ENCODE results near the gene PAX2. TPM values are rescaled to one million over a fixed set of nuclear protein-coding genes. Genes with fewer than 3 reads are reported as not detected.
"Not testable (repeated sequence)": the region's sequence is repeated elsewhere in the genome, so short reads cannot be mapped to it uniquely, and the experiment has no call there.

PAX2 gene
- polyA plus RNA-seq: under 1 TPM in 1 of 4 donors, not detected in 3; 0.09 TPM
- long read RNA-seq, donor 1: 0 reads
- long read RNA-seq, donor 2: 0 reads
- long read RNA-seq, donor 3: 0 reads
- long read RNA-seq, donor 4: 0 reads
- long read RNA-seq, donor 5: 0 reads
- long read RNA-seq, donor 6: 0 reads
- long read RNA-seq, donor 7: 0 reads
- long read RNA-seq, donor 8: 0 reads
- long read RNA-seq, donor 9: 0 reads
- long read RNA-seq, donor 10: 0 reads

DNA sequence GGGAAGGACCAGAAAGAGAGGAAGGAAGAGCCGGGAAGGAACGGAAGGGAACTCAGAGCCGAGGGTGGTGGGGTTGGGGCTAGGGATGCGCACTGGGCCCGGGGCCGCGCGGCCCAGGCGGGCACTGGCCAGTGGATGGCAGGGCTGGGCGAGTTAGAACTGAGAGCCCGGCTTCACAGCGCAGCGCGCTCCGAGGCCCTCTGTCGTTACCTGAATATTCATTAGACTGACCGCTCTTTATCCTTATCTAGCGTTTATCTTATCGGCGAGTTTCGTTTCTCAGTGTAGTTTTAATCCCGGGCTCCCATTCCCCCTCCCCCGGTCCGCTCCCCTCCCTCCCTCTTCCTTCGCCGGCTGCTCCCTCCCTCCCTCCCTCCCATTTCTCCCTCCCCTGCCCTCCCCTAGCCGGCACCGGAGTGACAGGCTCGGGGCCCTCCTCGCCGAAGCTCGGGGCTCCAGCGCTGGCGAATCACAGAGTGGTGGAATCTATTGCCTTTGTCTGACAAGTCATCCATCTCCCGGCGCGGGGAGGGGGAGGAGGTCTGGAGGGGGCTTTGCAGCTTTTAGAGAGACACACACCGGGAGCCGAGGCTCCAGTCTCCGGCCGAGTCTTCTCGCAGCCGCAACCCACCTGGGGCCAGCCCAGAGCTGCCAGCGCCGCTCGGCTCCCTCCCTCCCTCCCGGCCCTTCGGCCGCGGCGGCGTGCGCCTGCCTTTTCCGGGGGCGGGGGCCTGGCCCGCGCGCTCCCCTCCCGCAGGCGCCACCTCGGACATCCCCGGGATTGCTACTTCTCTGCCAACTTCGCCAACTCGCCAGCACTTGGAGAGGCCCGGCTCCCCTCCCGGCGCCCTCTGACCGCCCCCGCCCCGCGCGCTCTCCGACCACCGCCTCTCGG lies at the start of gene PAX2:
Gene PAX2, plus strand, starts transcription at position 596 of the 895 bp plus-strand sequence. CDS start 679 bp downstream, outside the sequence.
- no peak for FAIRE-seq

DNA sequence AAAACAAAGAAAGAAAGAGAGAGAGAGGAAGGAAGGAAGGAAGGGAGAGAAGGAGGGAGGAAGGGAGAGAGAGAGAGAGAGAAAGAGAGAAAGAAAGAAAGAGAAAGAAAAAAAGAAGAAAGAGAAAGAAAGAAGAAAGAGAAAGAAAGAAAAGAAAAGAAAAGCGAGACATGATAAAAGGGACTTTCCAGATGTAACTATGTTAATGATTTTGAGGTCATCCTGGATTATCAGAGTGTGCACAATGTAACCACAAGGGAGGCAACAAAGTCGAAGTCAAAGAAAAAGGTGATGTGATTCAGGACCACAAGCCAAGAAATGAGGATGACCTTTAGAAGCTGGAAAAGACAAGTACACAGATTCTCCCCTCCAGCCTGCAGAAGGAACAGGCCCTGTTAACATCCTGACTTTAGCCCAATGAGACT lies 48.9 kb upstream of the PAX2 start:
- DNase-seq: no peak
- H3K27ac ChIP-seq (ENCODE audit: low read depth in 1 of 3, low read length in 2 of 3): no peak overlapping the region
- no peaks in the 10 kb centered on the region for H3K36me3 ChIP-seq (ENCODE audit: control insufficient read depth in 3 of 3, insufficient read depth in 2 of 3, low read depth in 1 of 3, low read length in 3 of 3)
- no peaks in the 10 kb centered on the region for H3K9me3 ChIP-seq (ENCODE audit: control insufficient read depth in 2 of 2, insufficient read depth in 1 of 2, low read depth in 1 of 2, low read length in 1 of 2)
- H3K4me3 ChIP-seq (ENCODE audit: low read depth in 1 of 3, low read length in 3 of 3): no peak overlapping the region
- 43 to 62% (median 58%) methylated on average over 2 of the region's 2 CpGs for WGBS, 3 donors
- peaks cover 4 to 35% (median 11%) of the 10 kb centered on the region in 3 donors for H3K27me3 ChIP-seq (ENCODE audit: control insufficient read depth in 3 of 3, insufficient read depth in 3 of 3, low read length in 3 of 3)
- FAIRE-seq: no peak
- no peaks in the 10 kb centered on the region for H3K4me1 ChIP-seq (ENCODE audit: control insufficient read depth in 3 of 3, insufficient read depth in 2 of 3, low read depth in 1 of 3, low read length in 2 of 3)

More for the DNA sequence above, at the start of gene PAX2:
- DNase-seq: no peak
- WGBS, 3 donors: 1 to 4% (median 1%) methylated on average over 47 to 75 of the region's 75 CpGs
- H3K36me3 ChIP-seq (ENCODE audit: control insufficient read depth in 3 of 3, insufficient read depth in 2 of 3, low read depth in 1 of 3, low read length in 3 of 3): no peaks in the 10 kb centered on the region
- H3K4me1 ChIP-seq (ENCODE audit: control insufficient read depth in 3 of 3, insufficient read depth in 2 of 3, low read depth in 1 of 3, low read length in 2 of 3): no peaks in the 10 kb centered on the region
- no peaks in the 10 kb centered on the region for H3K9me3 ChIP-seq (ENCODE audit: control insufficient read depth in 2 of 2, insufficient read depth in 1 of 2, low read depth in 1 of 2, low read length in 1 of 2)
- no peak within 1 kb of the TSS for H3K27ac ChIP-seq (ENCODE audit: low read depth in 1 of 3, low read length in 2 of 3)
- peaks cover 25 to 97% (median 72%) of the 10 kb centered on the region in 3 donors for H3K27me3 ChIP-seq (ENCODE audit: control insufficient read depth in 3 of 3, insufficient read depth in 3 of 3, low read length in 3 of 3)
- H3K4me3 ChIP-seq (ENCODE audit: low read depth in 1 of 3, low read length in 3 of 3): no peak within 1 kb of the TSS

DNA sequence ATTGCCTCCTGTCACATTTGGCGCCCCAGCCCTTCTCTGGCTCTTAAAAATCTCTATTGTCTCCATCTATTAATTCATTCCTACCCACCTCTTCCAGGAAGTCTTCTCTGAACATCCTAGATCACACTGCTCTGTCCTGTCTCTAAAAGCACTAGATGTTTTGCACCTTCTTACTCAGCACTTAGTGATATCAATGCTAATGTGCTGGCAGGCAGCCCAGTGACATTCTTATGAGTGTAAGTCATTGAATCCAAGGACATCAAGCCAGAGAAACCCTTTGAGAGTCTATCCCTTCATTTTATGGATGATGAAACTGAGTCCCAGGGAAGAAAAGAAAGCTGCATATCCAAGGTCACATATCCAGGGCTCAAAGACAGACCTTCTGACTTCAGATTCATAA lies 48.3 kb upstream of the PAX2 start:
- DNase-seq: peak in 1 of 2 donors; percentile 48
- Histone ChIP-seq H3K36me3 (ENCODE audit: control insufficient read depth in 3 of 3, insufficient read depth in 2 of 3, low read depth in 1 of 3, low read length in 3 of 3) (no peaks in the 10 kb centered on the region), H3K4me1 (ENCODE audit: control insufficient read depth in 3 of 3, insufficient read depth in 2 of 3, low read depth in 1 of 3, low read length in 2 of 3) (no peaks in the 10 kb centered on the region), H3K27me3 (ENCODE audit: control insufficient read depth in 3 of 3, insufficient read depth in 3 of 3, low read length in 3 of 3) (peaks cover 4 to 30% (median 9%) of the 10 kb centered on the region in 3 donors), H3K27ac (ENCODE audit: low read depth in 1 of 3, low read length in 2 of 3) (no peak overlapping the region), H3K9me3 (ENCODE audit: control insufficient read depth in 2 of 2, insufficient read depth in 1 of 2, low read depth in 1 of 2, low read length in 1 of 2) (no peaks in the 10 kb centered on the region), H3K4me3 (ENCODE audit: low read depth in 1 of 3, low read length in 3 of 3) (no peak overlapping the region)
- no peak for FAIRE-seq
- 67 to 81% (median 69%) methylated on average over 1 of the region's 1 CpG for WGBS, 3 donors

DNA sequence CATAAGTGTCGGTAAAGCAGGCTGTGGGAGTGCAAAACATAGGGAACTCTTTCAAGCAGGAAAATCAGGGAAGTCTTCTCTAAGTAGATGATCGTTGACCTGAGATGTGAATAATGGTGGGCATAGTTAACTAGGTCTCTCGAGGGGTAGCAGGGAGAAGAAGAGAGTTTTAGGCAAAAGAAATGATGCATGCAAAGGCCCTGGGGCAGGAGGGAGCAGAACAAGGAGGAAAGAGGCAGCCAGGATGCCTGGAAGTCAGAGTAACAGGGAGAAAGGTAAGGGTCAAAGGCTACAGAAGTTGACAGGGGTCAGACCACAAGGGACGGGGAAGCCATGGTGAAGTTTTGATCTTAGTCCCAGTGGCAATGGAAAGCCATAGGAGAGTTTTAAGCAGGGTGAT lies 47.8 kb upstream of the PAX2 start:
- Histone ChIP-seq H3K4me1 (ENCODE audit: control insufficient read depth in 3 of 3, insufficient read depth in 2 of 3, low read depth in 1 of 3, low read length in 2 of 3) (no peaks in the 10 kb centered on the region), H3K9me3 (ENCODE audit: control insufficient read depth in 2 of 2, insufficient read depth in 1 of 2, low read depth in 1 of 2, low read length in 1 of 2) (no peaks in the 10 kb centered on the region), H3K36me3 (ENCODE audit: control insufficient read depth in 3 of 3, insufficient read depth in 2 of 3, low read depth in 1 of 3, low read length in 3 of 3) (no peaks in the 10 kb centered on the region), H3K27ac (ENCODE audit: low read depth in 1 of 3, low read length in 2 of 3) (no peak overlapping the region), H3K4me3 (ENCODE audit: low read depth in 1 of 3, low read length in 3 of 3) (no peak overlapping the region), H3K27me3 (ENCODE audit: control insufficient read depth in 3 of 3, insufficient read depth in 3 of 3, low read length in 3 of 3) (peaks cover 4 to 25% (median 9%) of the 10 kb centered on the region in 3 donors)
- DNase-seq (no peak), FAIRE-seq (no peak)
- 60 to 66% (median 65%) methylated on average over 4 of the region's 4 CpGs for WGBS, 3 donors

DNA sequence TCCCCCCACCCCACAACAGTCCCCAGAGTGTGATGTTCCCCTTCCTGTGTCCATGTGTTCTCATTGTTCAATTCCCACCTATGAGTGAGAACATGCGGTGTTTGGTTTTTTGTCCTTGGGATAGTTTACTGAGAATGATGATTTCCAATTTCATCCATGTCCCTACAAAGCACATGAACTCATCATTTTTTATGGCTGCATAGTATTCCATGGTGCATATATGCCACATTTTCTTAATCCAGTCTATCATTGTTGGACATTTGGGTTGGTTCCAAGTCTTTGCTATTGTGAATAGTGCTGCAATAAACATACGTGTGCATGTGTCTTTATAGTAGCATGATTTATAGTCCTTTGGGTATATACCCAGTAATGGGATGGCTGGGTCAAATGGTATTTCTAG lies 43.7 kb upstream of the PAX2 start:
- H3K4me1 ChIP-seq (ENCODE audit: control insufficient read depth in 3 of 3, insufficient read depth in 2 of 3, low read depth in 1 of 3, low read length in 2 of 3); H3K27ac ChIP-seq (ENCODE audit: low read depth in 1 of 3, low read length in 2 of 3); FAIRE-seq; H3K4me3 ChIP-seq (ENCODE audit: low read depth in 1 of 3, low read length in 3 of 3); H3K36me3 ChIP-seq (ENCODE audit: control insufficient read depth in 3 of 3, insufficient read depth in 2 of 3, low read depth in 1 of 3, low read length in 3 of 3); DNase-seq; H3K9me3 ChIP-seq (ENCODE audit: control insufficient read depth in 2 of 2, insufficient read depth in 1 of 2, low read depth in 1 of 2, low read length in 1 of 2): not testable (repeated sequence)
- 100% methylated on average over 1 of the region's 2 CpGs; no CpG with 5 or more reads in 1 of the 3 donors for WGBS, 3 donors
- H3K27me3 ChIP-seq (ENCODE audit: control insufficient read depth in 3 of 3, insufficient read depth in 3 of 3, low read length in 3 of 3): peaks cover 6 to 20% (median 12%) of the 10 kb centered on the region in 3 donors

DNA sequence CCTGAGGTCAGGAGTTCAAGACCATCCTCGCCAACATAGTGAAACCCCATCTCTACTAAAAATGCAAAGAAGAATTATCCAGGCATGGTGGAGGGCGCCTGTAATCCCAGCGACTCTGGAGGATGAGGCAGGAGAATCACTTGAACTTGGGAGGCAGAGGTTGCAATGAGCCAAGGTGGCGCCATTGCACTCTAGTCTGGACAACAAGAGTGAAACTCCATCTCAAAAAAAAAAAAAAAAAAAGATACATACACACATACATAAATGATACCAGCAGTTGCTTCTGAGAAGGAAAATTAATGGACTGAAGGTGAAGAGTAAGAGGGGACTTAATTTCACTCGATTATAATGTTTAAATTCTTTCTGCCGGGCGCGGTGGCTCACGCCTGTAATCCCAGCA lies 40.2 kb upstream of the PAX2 start:
- H3K27me3 ChIP-seq (ENCODE audit: control insufficient read depth in 3 of 3, insufficient read depth in 3 of 3, low read length in 3 of 3): peaks cover 11 to 41% (median 22%) of the 10 kb centered on the region in 3 donors
- 78 to 83% (median 81%) methylated on average over 9 of the region's 9 CpGs for WGBS, 3 donors
- no peaks in the 10 kb centered on the region for H3K9me3 ChIP-seq (ENCODE audit: control insufficient read depth in 2 of 2, insufficient read depth in 1 of 2, low read depth in 1 of 2, low read length in 1 of 2)
- no peaks in the 10 kb centered on the region for H3K36me3 ChIP-seq (ENCODE audit: control insufficient read depth in 3 of 3, insufficient read depth in 2 of 3, low read depth in 1 of 3, low read length in 3 of 3)
- H3K27ac ChIP-seq (ENCODE audit: low read depth in 1 of 3, low read length in 2 of 3): no peak overlapping the region
- no peak for FAIRE-seq
- no peak overlapping the region for H3K4me3 ChIP-seq (ENCODE audit: low read depth in 1 of 3, low read length in 3 of 3)
- no peak for DNase-seq
- H3K4me1 ChIP-seq (ENCODE audit: control insufficient read depth in 3 of 3, insufficient read depth in 2 of 3, low read depth in 1 of 3, low read length in 2 of 3): no peaks in the 10 kb centered on the region

DNA sequence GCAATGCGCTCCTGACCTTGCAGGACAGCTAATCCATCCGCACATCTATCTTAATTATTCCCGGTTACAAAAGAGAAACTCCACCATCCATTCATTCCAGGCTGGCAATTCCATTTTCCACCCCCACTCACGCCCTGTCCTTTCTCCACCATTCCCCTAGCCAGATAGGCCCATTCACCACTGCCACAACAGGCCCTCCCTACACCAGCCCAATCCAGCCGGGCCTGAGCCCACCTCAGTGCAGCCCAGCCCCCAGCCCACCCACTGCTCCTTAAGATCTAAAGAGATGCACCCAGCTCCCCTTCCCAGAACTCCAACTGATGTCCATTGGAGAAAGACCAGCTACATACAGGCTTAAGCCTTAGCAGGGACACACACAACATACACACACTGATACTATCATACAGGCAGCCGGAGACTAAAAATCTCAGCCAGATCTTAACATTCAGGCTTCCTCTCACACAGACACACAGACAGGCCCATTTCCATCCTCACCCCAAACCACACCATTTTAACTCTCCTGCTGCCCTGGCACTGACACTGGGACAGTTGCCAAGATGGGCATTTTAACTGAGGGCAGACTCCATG lies 38.0 kb upstream of the PAX2 start:
- no peaks in the 10 kb centered on the region for H3K36me3 ChIP-seq (ENCODE audit: control insufficient read depth in 3 of 3, insufficient read depth in 2 of 3, low read depth in 1 of 3, low read length in 3 of 3)
- WGBS, 3 donors: 61 to 77% (median 75%) methylated on average over 6 of the region's 6 CpGs
- H3K9me3 ChIP-seq (ENCODE audit: control insufficient read depth in 2 of 2, insufficient read depth in 1 of 2, low read depth in 1 of 2, low read length in 1 of 2): no peaks in the 10 kb centered on the region
- H3K27me3 ChIP-seq (ENCODE audit: control insufficient read depth in 3 of 3, insufficient read depth in 3 of 3, low read length in 3 of 3): peaks cover 7 to 56% (median 35%) of the 10 kb centered on the region in 3 donors
- no peaks in the 10 kb centered on the region for H3K4me1 ChIP-seq (ENCODE audit: control insufficient read depth in 3 of 3, insufficient read depth in 2 of 3, low read depth in 1 of 3, low read length in 2 of 3)
- FAIRE-seq: no peak
- no peak for DNase-seq
- no peak overlapping the region for H3K4me3 ChIP-seq (ENCODE audit: low read depth in 1 of 3, low read length in 3 of 3)
- H3K27ac ChIP-seq (ENCODE audit: low read depth in 1 of 3, low read length in 2 of 3): no peak overlapping the region

Data from small intestine (tissue), 16 donors.